Lower leg skin (tissue), 3 donors: Measurements from ENCODE around the gene PRKCZ.

Experiments used
- POLR2A ChIP-seq, 2 donors: fragments of 450-650 bp; IDR thresholded peaks; one replicate each; pipeline ENCODE4 v1.6.1; 2016 to 2017; ENCODE audit warnings: antibody characterized with exemption in 2 of 2, mild to moderate bottlenecking in 1 of 2, moderate library complexity in 1 of 2
- TF ChIP-seq, protein P1 (sequence below), 3 donors: fragments of 450-650 bp; IDR thresholded peaks; one replicate each; pipeline ENCODE4 v1.5.1; 2016; ENCODE audit warnings: antibody characterized with exemption in 3 of 3, mild to moderate bottlenecking in 3 of 3, moderate library complexity in 2 of 3

DNA sequence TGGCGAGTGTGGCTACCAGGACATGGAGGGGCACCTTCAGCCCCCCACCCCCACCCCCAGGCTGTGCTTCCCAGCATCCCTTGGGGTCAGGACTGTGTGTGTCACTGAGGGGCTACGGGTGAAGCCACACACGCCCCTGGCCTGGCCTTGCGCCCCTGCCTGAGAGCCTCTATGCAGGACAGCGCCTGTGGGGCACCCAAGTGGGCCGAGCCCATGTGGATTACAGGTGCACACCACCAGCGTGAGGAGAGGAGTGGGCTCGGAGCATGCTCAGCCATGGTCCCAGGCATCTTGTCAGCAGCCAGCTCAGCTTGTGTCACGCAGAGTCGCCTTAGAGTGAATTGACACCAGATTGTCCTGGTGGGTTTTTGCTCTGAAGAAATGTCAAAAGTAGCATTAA, 116.5 kb downstream of the PRKCZ start:
- TF ChIP-seq POLR2A (IDR thresholded peaks at IDR 0.05), result no peak
- TF ChIP-seq, protein P1, sequence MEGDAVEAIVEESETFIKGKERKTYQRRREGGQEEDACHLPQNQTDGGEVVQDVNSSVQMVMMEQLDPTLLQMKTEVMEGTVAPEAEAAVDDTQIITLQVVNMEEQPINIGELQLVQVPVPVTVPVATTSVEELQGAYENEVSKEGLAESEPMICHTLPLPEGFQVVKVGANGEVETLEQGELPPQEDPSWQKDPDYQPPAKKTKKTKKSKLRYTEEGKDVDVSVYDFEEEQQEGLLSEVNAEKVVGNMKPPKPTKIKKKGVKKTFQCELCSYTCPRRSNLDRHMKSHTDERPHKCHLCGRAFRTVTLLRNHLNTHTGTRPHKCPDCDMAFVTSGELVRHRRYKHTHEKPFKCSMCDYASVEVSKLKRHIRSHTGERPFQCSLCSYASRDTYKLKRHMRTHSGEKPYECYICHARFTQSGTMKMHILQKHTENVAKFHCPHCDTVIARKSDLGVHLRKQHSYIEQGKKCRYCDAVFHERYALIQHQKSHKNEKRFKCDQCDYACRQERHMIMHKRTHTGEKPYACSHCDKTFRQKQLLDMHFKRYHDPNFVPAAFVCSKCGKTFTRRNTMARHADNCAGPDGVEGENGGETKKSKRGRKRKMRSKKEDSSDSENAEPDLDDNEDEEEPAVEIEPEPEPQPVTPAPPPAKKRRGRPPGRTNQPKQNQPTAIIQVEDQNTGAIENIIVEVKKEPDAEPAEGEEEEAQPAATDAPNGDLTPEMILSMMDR (IDR thresholded peaks at IDR 0.05), result no peak
